Small intestine (tissue), 7 donors: ENCODE data around the gene UGDH. TPM values are rescaled to one million over a fixed set of nuclear protein-coding genes. Genes with fewer than 3 reads are reported as not detected.
A peak's percentile ranks its signal among the peaks of the same experiment; 100 is the strongest.

ENCODE experiments used
- DNase-seq, 2 donors: peaks; one replicate each; pipeline versions ENCODE4 v3.0.0 to v3.0.0-alpha.2; 2013
- FAIRE-seq: peaks from 2 replicates; lab custom pipeline; 2012; peaks lifted over from hg19 to GRCh38; lab: Jason Lieb, UNC
- H3K27ac ChIP-seq, 3 donors: one replicate each; pipeline ENCODE4 v1.5.1; 2013; ENCODE audit warnings: low read length in 2 of 3, mild to moderate bottlenecking in 2 of 3, control low read depth in 1 of 3, inconsistent platforms in 1 of 3, low read depth in 1 of 3, moderate library complexity in 1 of 3
- H3K27me3 ChIP-seq, 3 donors: one replicate each; pipeline ENCODE4 v1.6.1; 2013; ENCODE audit warnings: low read length in 3 of 3, inconsistent platforms in 1 of 3; ENCODE audit not compliant: control insufficient read depth in 3 of 3, insufficient read depth in 3 of 3
- H3K36me3 ChIP-seq, 3 donors: one replicate each; pipeline ENCODE4 v1.6.1; 2013; ENCODE audit warnings: low read length in 3 of 3, inconsistent platforms in 1 of 3, low read depth in 1 of 3, mild to moderate bottlenecking in 1 of 3, moderate library complexity in 1 of 3; ENCODE audit not compliant: control insufficient read depth in 3 of 3, insufficient read depth in 2 of 3
- H3K4me1 ChIP-seq, 3 donors: one replicate each; pipeline ENCODE4 v1.6.1; 2013; ENCODE audit warnings: low read length in 2 of 3, inconsistent platforms in 1 of 3, low read depth in 1 of 3, mild to moderate bottlenecking in 1 of 3, moderate library complexity in 1 of 3; ENCODE audit not compliant: control insufficient read depth in 3 of 3, insufficient read depth in 2 of 3
- H3K4me3 ChIP-seq, 3 donors: one replicate each; pipeline ENCODE4 v1.5.1; 2013; ENCODE audit warnings: low read length in 3 of 3, control low read depth in 1 of 3, inconsistent platforms in 1 of 3, low read depth in 1 of 3, mild to moderate bottlenecking in 1 of 3, moderate library complexity in 1 of 3
- H3K9me3 ChIP-seq, 2 donors: one replicate each; pipeline ENCODE4 v1.6.1; 2013; ENCODE audit warnings: low read depth in 1 of 2, low read length in 1 of 2; ENCODE audit not compliant: control insufficient read depth in 2 of 2, insufficient read depth in 1 of 2
- WGBS, 3 donors: extraction: QIAGEN DNeasy Blood & Tissue Kit; methylation state at CpG; one replicate each; pipeline ENCODE4 v1.1.7; 2013; 5-methylcytosine and 5-hydroxymethylcytosine counted together
- polyA plus RNA-seq, 4 donors: library from polyadenylated mRNA; stranded (reverse) in 3 of 4; unstranded in 1 of 4; fragments of 200-250 nt in 3 of 4; fragments of 120-200 nt in 1 of 4; gene quantifications; one replicate each; pipeline versions ENCODE4 v1.2.1 to v1.2.3, GENCODE V29; 2013
- donor health status: healthy with polysubstance abuse.
- donor health status: control.
- donor health status: control.
- donor health status: Bipolar disorder and iron deficiency.
- donor health status: healthy.

UGDH gene
- polyA plus RNA-seq, 4 donors: 20.8 to 72.8 (median 38.3) TPM

DNA sequence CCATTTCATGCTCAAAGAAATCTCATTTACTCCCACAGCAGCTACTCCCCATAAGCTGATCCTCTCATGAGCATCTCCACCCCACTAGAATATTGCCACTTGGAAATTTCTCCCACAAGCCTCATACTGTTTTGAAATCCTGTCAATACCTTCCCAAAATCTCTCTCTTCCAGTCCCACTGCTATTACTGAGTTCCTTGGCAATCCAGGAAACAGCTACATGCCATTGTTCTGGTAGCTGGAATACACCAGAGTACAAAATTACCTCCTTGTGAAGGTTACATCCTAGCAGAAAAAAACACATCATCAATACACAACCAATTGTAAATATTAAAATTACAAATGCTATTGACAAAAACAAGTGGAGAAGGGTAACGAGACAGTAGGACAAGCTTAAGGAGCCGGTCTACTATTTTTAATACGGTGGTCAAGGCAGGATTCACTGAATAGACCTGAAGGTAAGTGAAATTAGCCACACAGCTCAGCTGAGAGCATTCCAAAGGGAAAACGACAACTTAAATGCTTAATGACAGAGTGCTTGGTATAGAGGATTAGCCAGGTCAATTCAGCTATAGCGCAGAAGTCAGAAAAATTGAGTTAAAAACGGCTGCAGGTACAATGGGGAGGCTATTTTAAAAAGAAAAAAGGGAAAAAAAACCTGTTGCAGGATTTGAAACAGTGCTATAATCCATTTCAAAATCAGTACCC lies 74.9 kb downstream of the UGDH start:
- Histone ChIP-seq H3K27ac (no peak overlapping the region), H3K27me3 (no peaks in the 10 kb centered on the region), H3K4me1 (peaks cover 2 to 16% (median 5%) of the 10 kb centered on the region in 3 donors), H3K9me3 (no peaks in the 10 kb centered on the region), H3K36me3 (peaks cover 22 to 27% (median 22%) of the 10 kb centered on the region in 3 donors), H3K4me3 (no peak overlapping the region)
- FAIRE-seq (no peak), DNase-seq (no peak)
- 88 to 93% (median 88%) methylated on average over 6 of the region's 6 CpGs for WGBS, 3 donors

GRCh38 chr4:39451423-39452023 lies 75.7 kb downstream of the UGDH start:
- no peaks in the 10 kb centered on the region for H3K9me3 ChIP-seq
- H3K36me3 ChIP-seq: peaks cover 18 to 21% (median 20%) of the 10 kb centered on the region in 3 donors
- no peaks in the 10 kb centered on the region for H3K27me3 ChIP-seq
- DNase-seq (no peak), FAIRE-seq (no peak)
- H3K4me3 ChIP-seq: no peak overlapping the region
- H3K27ac ChIP-seq: no peak overlapping the region
- H3K4me1 ChIP-seq: peaks cover 0 to 10% (median 0%) of the 10 kb centered on the region in 3 donors
- WGBS, 3 donors: 87 to 89% (median 87%) methylated on average over 6 of the region's 6 CpGs

- Histone ChIP-seq H3K4me3 (no peak overlapping the region), H3K36me3 (peaks cover 16 to 21% (median 20%) of the 10 kb centered on the region in 3 donors), H3K4me1 (peaks cover 0 to 10% (median 0%) of the 10 kb centered on the region in 3 donors), H3K27me3 (no peaks in the 10 kb centered on the region), H3K27ac (peak overlapping the region in 1 of 3 donors; percentile 29), H3K9me3 (no peaks in the 10 kb centered on the region)
- DNase-seq: no peak
- FAIRE-seq: no peak
- 25 to 40% (median 30%) methylated on average over 2 of the region's 2 CpGs for WGBS, 3 donors
Measured at GRCh38 chr4:39450618-39451017, 76.6 kb downstream of the UGDH start.

Other genes with a start within 250 kb of the UGDH start
- gene RFC1, start 161.1 kb downstream of the UGDH start, polyA plus RNA-seq: 10 to 100 TPM in 3 of 4 donors, 1 to 10 TPM in 1; 7.4 to 42.0 (median 15.5) TPM
- 1 to 10 TPM in 1 of 4 donors, under 1 TPM in 3; 0.36 to 1.4 (median 0.72) TPM for gene KLB, start 120.5 kb downstream of the UGDH start, polyA plus RNA-seq
- gene RPL9, start 68.5 kb downstream of the UGDH start, polyA plus RNA-seq: 1,000 to 10,000 TPM; 1,758 to 2,952 (median 2,157) TPM
- 10 to 100 TPM; 14.9 to 29.5 (median 22.6) TPM for gene LIAS, start 68.4 kb downstream of the UGDH start, polyA plus RNA-seq
- gene SMIM14, start 111.4 kb upstream of the UGDH start, polyA plus RNA-seq: 10 to 100 TPM; 22.3 to 39.8 (median 28.2) TPM
- 10 to 100 TPM; 33.5 to 53.0 (median 35.6) TPM for gene UBE2K, start 170.7 kb upstream of the UGDH start, polyA plus RNA-seq